SK-N-SH treated with all-trans-retinoic acid at 6 μM for 48 hours (cell line): ENCODE results near the gene U2AF2.

Experiments used
- ATAC-seq: fragments of 200-7000 bp; cut with Tn5 transposase; 3 replicates; pipeline ENCODE4 v1.9.1; 2020; ENCODE audit warnings: mild to moderate bottlenecking, moderate library complexity
- ARNTL ChIP-seq: fragments of 450-650 bp; formaldehyde crosslinking; IDR thresholded peaks from 2 replicates; pipeline ENCODE4 v1.5.0; 2020; ENCODE audit warnings: low read depth, mild to moderate bottlenecking, moderate library complexity, borderline replicate concordance
- BACH2 ChIP-seq: fragments of 250-450 bp; sonication (Bioruptor Pico); IDR thresholded peaks from 2 replicates; pipeline ENCODE4 v1.9.0; 2021; ENCODE audit warnings: mild to moderate bottlenecking, borderline replicate concordance
- CREB5 ChIP-seq: fragments of 250-450 bp; sonication (Bioruptor Pico); IDR thresholded peaks from 2 replicates; pipeline ENCODE4 v1.5.1; 2020; ENCODE audit warnings: low read depth, mild to moderate bottlenecking, moderate library complexity
- CSDC2 ChIP-seq: fragments of 250-450 bp; sonication (Bioruptor Pico); IDR thresholded peaks from 2 replicates; pipeline ENCODE4 v1.5.0; 2020; ENCODE audit warnings: mild to moderate bottlenecking, moderate library complexity
- CSRNP3 ChIP-seq: fragments of 250-450 bp; sonication (Bioruptor Pico); IDR thresholded peaks from 2 replicates; pipeline ENCODE4 v1.5.1; 2021; ENCODE audit warnings: mild to moderate bottlenecking, moderate library complexity
- ESRRG ChIP-seq: fragments of 250-450 bp; sonication (Bioruptor Pico); IDR thresholded peaks from 2 replicates; pipeline ENCODE4 v1.6.1; 2021; ENCODE audit warnings: mild to moderate bottlenecking
- GLIS3 ChIP-seq: fragments of 250-450 bp; sonication (Bioruptor Pico); IDR thresholded peaks from 2 replicates; pipeline ENCODE4 v1.5.0; 2020; ENCODE audit warnings: mild to moderate bottlenecking, moderate library complexity
- ISL1 ChIP-seq: fragments of 250-450 bp; sonication (Bioruptor Pico); IDR thresholded peaks from 2 replicates; pipeline ENCODE4 v2.1.2; 2022; ENCODE audit warnings: mild to moderate bottlenecking, moderate library complexity
- OSR1 ChIP-seq: fragments of 250-450 bp; sonication (Bioruptor Pico); IDR thresholded peaks from 2 replicates; pipeline ENCODE4 v1.8.0; 2022; ENCODE audit warnings: moderate library complexity, mild to moderate bottlenecking, inconsistent platforms
- PATZ1 ChIP-seq: fragments of 250-450 bp; sonication (Bioruptor Pico); IDR thresholded peaks from 2 replicates; pipeline ENCODE4 v1.8.0; 2020; ENCODE audit warnings: mild to moderate bottlenecking, moderate library complexity, borderline replicate concordance
- POU6F1 ChIP-seq: fragments of 250-450 bp; sonication (Bioruptor Pico); IDR thresholded peaks from 2 replicates; pipeline ENCODE4 v1.8.0; 2021; ENCODE audit warnings: low read depth, mild to moderate bottlenecking, moderate library complexity, borderline replicate concordance
- RARB ChIP-seq: fragments of 250-450 bp; sonication (Bioruptor Pico); IDR thresholded peaks from 2 replicates; pipeline ENCODE4 v1.8.0; 2021; ENCODE audit warnings: mild to moderate bottlenecking, moderate library complexity
- TCF4 ChIP-seq: fragments of 250-450 bp; sonication (Bioruptor Pico); IDR thresholded peaks from 2 replicates; pipeline ENCODE4 v1.8.0; 2021; ENCODE audit warnings: mild to moderate bottlenecking, moderate library complexity, borderline replicate concordance
- TOX ChIP-seq: fragments of 250-450 bp; sonication (Bioruptor Pico); IDR thresholded peaks from 2 replicates; pipeline ENCODE4 v1.8.0; 2021; ENCODE audit warnings: mild to moderate bottlenecking, moderate library complexity, borderline replicate concordance
- TSHZ2 ChIP-seq: fragments of 250-450 bp; sonication (Bioruptor Pico); IDR thresholded peaks from 2 replicates; pipeline ENCODE4 v1.5.0; 2020; ENCODE audit warnings: mild to moderate bottlenecking, moderate library complexity
- ZC3H10 ChIP-seq: fragments of 250-450 bp; sonication (Bioruptor Pico); IDR thresholded peaks from 2 replicates; pipeline ENCODE4 v1.5.1; 2021; ENCODE audit warnings: mild to moderate bottlenecking, moderate library complexity
- ZFP3 ChIP-seq: fragments of 250-450 bp; sonication (Bioruptor Pico); IDR thresholded peaks from 2 replicates; pipeline ENCODE4 v1.5.0; 2020; ENCODE audit warnings: mild to moderate bottlenecking, moderate library complexity
- ZFP30 ChIP-seq: fragments of 450-650 bp; formaldehyde crosslinking; IDR thresholded peaks from 2 replicates; pipeline ENCODE4 v1.5.0; 2022; ENCODE audit warnings: mild to moderate bottlenecking, moderate library complexity
- ZNF565 ChIP-seq: fragments of 450-650 bp; formaldehyde crosslinking; conservative IDR thresholded peaks from 2 replicates; pipeline ENCODE4 v1.5.0; 2020; ENCODE audit warnings: low read depth, mild to moderate bottlenecking, moderate library complexity
- ZNF70 ChIP-seq: fragments of 450-650 bp; formaldehyde crosslinking; IDR thresholded peaks from 2 replicates; pipeline ENCODE4 v1.5.0; 2020; ENCODE audit warnings: mild to moderate bottlenecking, moderate library complexity

The U2AF2 gene

GRCh38 chr19:55640043-55640576 is 14.7 kb upstream of the U2AF2 start:
- TF ChIP-seq ZNF565 (CRISPR knock-in tag) (no peak), GLIS3 (CRISPR knock-in tag) (no peak), ZFP3 (peak; percentile 63; the same call in 1 of the 2 replicates), CSDC2 (CRISPR knock-in tag) (peak; percentile 17; the same call in 1 of the 2 replicates), CSRNP3 (CRISPR knock-in tag) (no peak), TSHZ2 (CRISPR knock-in tag) (0 out of 2 replicates have a peak, but pooled peaks have one; percentile 10), POU6F1 (no peak)
- peak; percentile 20 for ATAC-seq

- peak; percentile 67 for ATAC-seq
- no peak for TF ChIP-seq CREB5
- TF ChIP-seq GLIS3 (CRISPR knock-in tag), result no peak
- TF ChIP-seq TOX (CRISPR knock-in tag), result no peak
- no peak for TF ChIP-seq TCF4 (CRISPR knock-in tag)
- no peak for TF ChIP-seq ZFP3
- no peak for TF ChIP-seq ZFP30 (CRISPR knock-in tag)
- no peak for TF ChIP-seq ISL1 (CRISPR knock-in tag)
- no peak for TF ChIP-seq ESRRG (CRISPR knock-in tag)
- TF ChIP-seq ZC3H10 (CRISPR knock-in tag), result no peak
- no peak for TF ChIP-seq BACH2 (CRISPR knock-in tag)
- TF ChIP-seq ARNTL (CRISPR knock-in tag), result no peak
Observed at GRCh38 chr19:55640577-55641425, 14.0 kb upstream of the U2AF2 start, which contains the start of gene ZNF580. Gene ZNF580 (plus strand): TSS chr19:55641002. CDS start chr19:55642509, 1,507 bp downstream.

- peak; percentile 11 for ATAC-seq
- no peak for TF ChIP-seq RARB (CRISPR knock-in tag)
- TF ChIP-seq OSR1 (CRISPR knock-in tag), result no peak
- TF ChIP-seq CREB5, result no peak
- no peak for TF ChIP-seq POU6F1
- TF ChIP-seq ARNTL (CRISPR knock-in tag), result no peak
- no peak for TF ChIP-seq ZNF70 (CRISPR knock-in tag)
- no peak for TF ChIP-seq CSRNP3 (CRISPR knock-in tag)
- no peak for TF ChIP-seq ISL1 (CRISPR knock-in tag)
- TF ChIP-seq PATZ1 (CRISPR knock-in tag), result no peak
- TF ChIP-seq ZC3H10 (CRISPR knock-in tag), result no peak
- no peak for TF ChIP-seq CSDC2 (CRISPR knock-in tag)
- TF ChIP-seq GLIS3 (CRISPR knock-in tag), result no peak
- no peak for TF ChIP-seq ZFP3
- no peak for TF ChIP-seq TOX (CRISPR knock-in tag)
- no peak for TF ChIP-seq ZFP30 (CRISPR knock-in tag)
Observed at GRCh38 chr19:55641426-55642152, 13.2 kb upstream of the U2AF2 start.
